Testis (tissue), 2 donors: ENCODE measurements around the gene ASB4.

Experiments used
- POLR2A ChIP-seq: fragments of 450-650 bp; IDR thresholded peaks from one replicate; pipeline ENCODE4 v1.6.1; 2017; ENCODE audit warnings: antibody characterized with exemption, mild to moderate bottlenecking, moderate library complexity
- TF ChIP-seq, protein P1 (sequence below), 3 experiments: fragments of 450-650 bp in 2 of 3; fragments of 200-600 bp in 1 of 3; sonication (generic) in 1 of 3; IDR thresholded peaks; one replicate each; pipeline ENCODE4 v1.5.1; 2016 to 2019; ENCODE audit warnings: antibody characterized with exemption in 3 of 3, mild to moderate bottlenecking in 2 of 3, moderate library complexity in 1 of 3

DNA sequence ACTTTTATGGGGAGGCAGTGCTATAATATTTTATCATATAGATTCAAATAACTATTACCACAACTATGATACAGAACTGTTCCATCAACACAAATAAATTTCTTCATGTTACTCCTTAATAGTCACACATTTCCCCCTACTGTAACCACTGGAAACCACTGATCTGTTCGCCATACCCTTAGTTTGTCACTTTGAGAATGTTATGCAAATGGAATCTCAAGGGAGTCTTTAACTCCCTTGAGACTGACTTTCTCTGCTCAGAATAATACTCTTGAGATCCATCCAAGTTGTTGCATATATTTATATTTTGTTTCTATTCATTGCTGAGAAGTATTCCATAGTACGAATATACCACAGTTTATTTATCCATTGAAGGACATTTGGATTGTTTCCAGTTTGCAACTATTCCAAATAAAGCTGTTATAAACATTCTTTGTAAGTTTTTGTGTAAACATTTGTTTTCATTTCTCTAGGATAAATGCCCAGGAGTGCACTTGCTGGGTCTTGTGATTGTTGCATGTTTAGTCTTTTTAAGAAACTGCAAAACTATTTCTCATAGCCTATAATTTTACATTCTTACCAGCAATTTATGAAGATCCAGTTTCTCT, 31.2 kb upstream of the ASB4 start:
- TF ChIP-seq, protein P1, sequence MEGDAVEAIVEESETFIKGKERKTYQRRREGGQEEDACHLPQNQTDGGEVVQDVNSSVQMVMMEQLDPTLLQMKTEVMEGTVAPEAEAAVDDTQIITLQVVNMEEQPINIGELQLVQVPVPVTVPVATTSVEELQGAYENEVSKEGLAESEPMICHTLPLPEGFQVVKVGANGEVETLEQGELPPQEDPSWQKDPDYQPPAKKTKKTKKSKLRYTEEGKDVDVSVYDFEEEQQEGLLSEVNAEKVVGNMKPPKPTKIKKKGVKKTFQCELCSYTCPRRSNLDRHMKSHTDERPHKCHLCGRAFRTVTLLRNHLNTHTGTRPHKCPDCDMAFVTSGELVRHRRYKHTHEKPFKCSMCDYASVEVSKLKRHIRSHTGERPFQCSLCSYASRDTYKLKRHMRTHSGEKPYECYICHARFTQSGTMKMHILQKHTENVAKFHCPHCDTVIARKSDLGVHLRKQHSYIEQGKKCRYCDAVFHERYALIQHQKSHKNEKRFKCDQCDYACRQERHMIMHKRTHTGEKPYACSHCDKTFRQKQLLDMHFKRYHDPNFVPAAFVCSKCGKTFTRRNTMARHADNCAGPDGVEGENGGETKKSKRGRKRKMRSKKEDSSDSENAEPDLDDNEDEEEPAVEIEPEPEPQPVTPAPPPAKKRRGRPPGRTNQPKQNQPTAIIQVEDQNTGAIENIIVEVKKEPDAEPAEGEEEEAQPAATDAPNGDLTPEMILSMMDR (IDR thresholded peaks at IDR 0.05), result no peak
- no peak for TF ChIP-seq POLR2A
